ENCODE results near the gene WFDC11. TPM values are rescaled to one million over a fixed set of nuclear protein-coding genes. Genes with fewer than 3 reads are reported as not detected.
A peak's percentile ranks its signal among the peaks of the same experiment; 100 is the strongest.

The WFDC11 gene
- total RNA-seq, 2 donors from 2014 or later = not detected

- WGBS, 2 donors = 12 to 13% methylated on average over 2 of the region's 2 CpGs
- intact Hi-C loops (cut with DNase I) = no loop called here
- Histone ChIP-seq H3K27ac (no peak overlapping the region), H3K9me3 (no peaks in the 10 kb centered on the region), H3K27me3 (no peaks in the 10 kb centered on the region), H3K4me3 (no peak overlapping the region), H3K36me3 (replicated peaks in 1 of 2; ENCODE audit: insufficient read depth in 1 of 2, low read depth in 2 of 2) (no peaks in the 10 kb centered on the region), H3K4me1 (peaks cover 11% of the 10 kb centered on the region)
- ATAC-seq (peak; percentile 45), DNase-seq (peak in 2 of 4 donors; percentile 25 to 34)
- TF ChIP-seq CTCF (IDR thresholded peaks at IDR 0.05) (no peak), POLR2A (IDR thresholded peaks at IDR 0.05) (no peak)
These were observed 48.4 kb downstream of the WFDC11 start for GRCh38 chr20:45621593-45621992.

GRCh38 chr20:45617591-45617990, 52.4 kb downstream of the WFDC11 start:
- Histone ChIP-seq H3K36me3 (replicated peaks in 1 of 2; ENCODE audit: insufficient read depth in 1 of 2, low read depth in 2 of 2) (no peaks in the 10 kb centered on the region), H3K4me1 (peaks cover 11% of the 10 kb centered on the region), H3K4me3 (no peak overlapping the region), H3K27ac (no peak overlapping the region), H3K9me3 (no peaks in the 10 kb centered on the region), H3K27me3 (no peaks in the 10 kb centered on the region)
- 95 to 96% methylated on average over 2 of the region's 2 CpGs for WGBS, 2 donors
- ATAC-seq (no peak), DNase-seq (no peak)
- no peak for TF ChIP-seq POLR2A (IDR thresholded peaks at IDR 0.05)
- TF ChIP-seq CTCF (IDR thresholded peaks at IDR 0.05) = no peak
- intact Hi-C loops (cut with DNase I) = no loop called here

- ATAC-seq (no peak), DNase-seq (no peak)
- intact Hi-C loops (cut with DNase I) = no loop called here
- Histone ChIP-seq H3K4me1 (no peaks in the 10 kb centered on the region), H3K9me3 (no peaks in the 10 kb centered on the region), H3K36me3 (replicated peaks in 1 of 2; ENCODE audit: insufficient read depth in 1 of 2, low read depth in 2 of 2) (no peaks in the 10 kb centered on the region), H3K27ac (no peak overlapping the region), H3K4me3 (no peak overlapping the region), H3K27me3 (no peaks in the 10 kb centered on the region)
- TF ChIP-seq CTCF (IDR thresholded peaks at IDR 0.05) (no peak), POLR2A (IDR thresholded peaks at IDR 0.05) (no peak)
These were observed 57.7 kb downstream of the WFDC11 start for GRCh38 chr20:45612314-45612713.

GRCh38 chr20:45611054-45611453, 59.0 kb downstream of the WFDC11 start:
- H3K27ac ChIP-seq = no peak overlapping the region
- H3K27me3 ChIP-seq = no peaks in the 10 kb centered on the region
- peaks cover 0 to 7% (median 0%) of the 10 kb centered on the region in 3 donors for H3K9me3 ChIP-seq
- no peaks in the 10 kb centered on the region for H3K4me1 ChIP-seq
- WGBS, 2 donors = 50 to 67% methylated on average over 4 of the region's 4 CpGs
- no peak for TF ChIP-seq CTCF (IDR thresholded peaks at IDR 0.05)
- TF ChIP-seq POLR2A (IDR thresholded peaks at IDR 0.05) = no peak
- intact Hi-C loops (cut with DNase I) = no loop called here
- no peak overlapping the region for H3K4me3 ChIP-seq
- ATAC-seq (no peak), DNase-seq (no peak)
- no peaks in the 10 kb centered on the region for H3K36me3 ChIP-seq (replicated peaks in 1 of 2; ENCODE audit: insufficient read depth in 1 of 2, low read depth in 2 of 2)

- H3K27ac ChIP-seq = no peak overlapping the region
- DNase-seq = no peak
- no peaks in the 10 kb centered on the region for H3K4me1 ChIP-seq
- WGBS, 2 donors = 64 to 89% methylated on average over 1 of the region's 1 CpG
- no peaks in the 10 kb centered on the region for H3K36me3 ChIP-seq (replicated peaks in 1 of 2; ENCODE audit: insufficient read depth in 1 of 2, low read depth in 2 of 2)
- no peak overlapping the region for H3K4me3 ChIP-seq
- TF ChIP-seq CTCF (IDR thresholded peaks at IDR 0.05) = no peak
- no peak for TF ChIP-seq POLR2A (IDR thresholded peaks at IDR 0.05)
- no peak for ATAC-seq
- intact Hi-C loops (cut with DNase I) = no loop called here
- peaks cover 0 to 7% (median 0%) of the 10 kb centered on the region in 3 donors for H3K9me3 ChIP-seq
- H3K27me3 ChIP-seq = no peaks in the 10 kb centered on the region
These were observed 62.2 kb downstream of the WFDC11 start for GRCh38 chr20:45607810-45608209.

Measured in body of pancreas (tissue), 4 donors.